C4-2B (cell line): ENCODE data around the gene LCN12.

Source experiments
- CTCF ChIP-seq: fragments of 450-650 bp; conservative IDR thresholded peaks from 2 replicates; pipeline ENCODE4 v1.5.1; 2017; ENCODE audit warnings: mild to moderate bottlenecking
- ZFX ChIP-seq: fragments of 450-650 bp; IDR thresholded peaks from 2 replicates; pipeline ENCODE4 v1.6.1; 2017

DNA sequence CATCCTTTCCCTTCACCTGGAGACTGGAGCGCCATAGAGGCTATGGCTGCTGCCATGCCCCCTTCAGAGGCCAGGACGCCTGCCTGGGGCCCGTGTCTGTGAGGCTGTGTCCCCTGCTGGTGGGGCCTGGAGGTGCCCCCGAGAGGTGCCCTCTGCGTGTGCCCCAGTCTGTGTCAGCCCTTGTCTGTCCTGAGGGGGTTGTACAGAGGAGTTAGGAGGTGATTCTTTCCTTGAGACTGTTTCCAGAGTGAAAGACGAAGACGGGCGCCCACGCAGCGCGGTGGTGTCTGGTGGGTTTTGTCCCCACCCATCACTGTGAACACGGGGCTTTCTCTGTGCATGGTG is 41.2 kb upstream of the LCN12 start:
- TF ChIP-seq CTCF (no peak), ZFX (no peak)
